HFFc6 (cell line): Measurements from ENCODE around the gene DNA2. TPM values are rescaled to one million over a fixed set of nuclear protein-coding genes. Genes with fewer than 3 reads are reported as not detected.

Experiments
- DNase-seq: peaks from one replicate; pipeline ENCODE4 v3.0.0-alpha.2; 2018
- H3K27ac Mint-ChIP-seq: 2 replicates; pipeline ENCODE4 v1.8.0; 2020; ENCODE audit warnings: mild to moderate bottlenecking, mixed read lengths
- H3K27me3 Mint-ChIP-seq: 2 replicates; pipeline ENCODE4 v1.8.0; 2021; ENCODE audit warnings: mild to moderate bottlenecking, moderate library complexity, mixed read lengths; ENCODE audit not compliant: insufficient read depth
- H3K36me3 Mint-ChIP-seq: 2 replicates; pipeline ENCODE4 v1.8.0; 2021; ENCODE audit warnings: low read depth, mixed read lengths
- H3K4me1 Mint-ChIP-seq: 2 replicates; pipeline ENCODE4 v1.8.0; 2020; ENCODE audit warnings: low read depth, mixed read lengths
- H3K4me3 Mint-ChIP-seq: 2 replicates; pipeline ENCODE4 v1.8.0; 2020; ENCODE audit warnings: mild to moderate bottlenecking, moderate library complexity, mixed read lengths
- H3K9me3 Mint-ChIP-seq: 2 replicates; pipeline ENCODE4 v1.8.0; 2020; ENCODE audit warnings: mild to moderate bottlenecking, mixed read lengths
- total RNA-seq, 6 experiments: library from RNA; stranded (reverse); fragmentation: NEBNext Ultra II Directional; extraction: Animal tissue kit (Norgen Biotek cat#: 25700); gene quantifications; 2 replicates in 1 of 6; 3 replicates in 5 of 6; pipeline ENCODE4 v1.2.3, GENCODE V29; 2021
- TF ChIP-seq, protein P1 (sequence below): fragments of 200-600 bp; sonication (generic); IDR thresholded peaks from 2 replicates; pipeline ENCODE4 v1.5.0; 2021; ENCODE audit warnings: antibody characterized with exemption, mild to moderate bottlenecking

The DNA2 gene
- total RNA-seq, 6 experiments from 2014 or later, result 6.2 to 8.8 (median 7.2) TPM

GRCh38 chr10:68364101-68364886 is 107.5 kb downstream of the DNA2 start:
- H3K9me3 Mint-ChIP-seq, result no peaks in the 10 kb centered on the region
- H3K4me1 Mint-ChIP-seq, result no peaks in the 10 kb centered on the region
- DNase-seq, result no peak
- TF ChIP-seq, protein P1, sequence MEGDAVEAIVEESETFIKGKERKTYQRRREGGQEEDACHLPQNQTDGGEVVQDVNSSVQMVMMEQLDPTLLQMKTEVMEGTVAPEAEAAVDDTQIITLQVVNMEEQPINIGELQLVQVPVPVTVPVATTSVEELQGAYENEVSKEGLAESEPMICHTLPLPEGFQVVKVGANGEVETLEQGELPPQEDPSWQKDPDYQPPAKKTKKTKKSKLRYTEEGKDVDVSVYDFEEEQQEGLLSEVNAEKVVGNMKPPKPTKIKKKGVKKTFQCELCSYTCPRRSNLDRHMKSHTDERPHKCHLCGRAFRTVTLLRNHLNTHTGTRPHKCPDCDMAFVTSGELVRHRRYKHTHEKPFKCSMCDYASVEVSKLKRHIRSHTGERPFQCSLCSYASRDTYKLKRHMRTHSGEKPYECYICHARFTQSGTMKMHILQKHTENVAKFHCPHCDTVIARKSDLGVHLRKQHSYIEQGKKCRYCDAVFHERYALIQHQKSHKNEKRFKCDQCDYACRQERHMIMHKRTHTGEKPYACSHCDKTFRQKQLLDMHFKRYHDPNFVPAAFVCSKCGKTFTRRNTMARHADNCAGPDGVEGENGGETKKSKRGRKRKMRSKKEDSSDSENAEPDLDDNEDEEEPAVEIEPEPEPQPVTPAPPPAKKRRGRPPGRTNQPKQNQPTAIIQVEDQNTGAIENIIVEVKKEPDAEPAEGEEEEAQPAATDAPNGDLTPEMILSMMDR, result no peak
- H3K27ac Mint-ChIP-seq, result no peak overlapping the region
- peaks cover 1% of the 10 kb centered on the region; the same call in 1 of the 2 replicates for H3K27me3 Mint-ChIP-seq
- H3K36me3 Mint-ChIP-seq, result peaks cover 9% of the 10 kb centered on the region; the same call in 1 of the 2 replicates
- no peak overlapping the region for H3K4me3 Mint-ChIP-seq

Other genes with a start within 250 kb of the DNA2 start
- under 1 TPM in 2 of 6 experiments, not detected in 4; 0.11 to 0.12 TPM for gene ATOH7, start 239.9 kb downstream of the DNA2 start, total RNA-seq
- 100 to 1,000 TPM; 105 to 170 (median 136) TPM for gene HNRNPH3, start 139.9 kb downstream of the DNA2 start, total RNA-seq
- gene PBLD, start 139.0 kb downstream of the DNA2 start, total RNA-seq, result 10 to 100 TPM in 5 of 6 experiments, 1 to 10 TPM in 1; 9.9 to 13.6 (median 11.5) TPM
- gene RUFY2, start 64.7 kb downstream of the DNA2 start, total RNA-seq, result 10 to 100 TPM; 15.1 to 19.7 (median 16.7) TPM
- 10 to 100 TPM; 19.4 to 30.8 (median 28.4) TPM for gene SLC25A16, start 55.5 kb upstream of the DNA2 start, total RNA-seq
- gene TET1, start 88.4 kb upstream of the DNA2 start, total RNA-seq, result 1 to 10 TPM; 2.1 to 2.7 (median 2.5) TPM
- 10 to 100 TPM; 48.2 to 71.2 (median 64.1) TPM for gene CCAR1, start 249.3 kb upstream of the DNA2 start, total RNA-seq